Hepatocyte (in vitro differentiated cells): ENCODE results near the gene TTC39A. TPM values are rescaled to one million over a fixed set of nuclear protein-coding genes. Genes with fewer than 3 reads are reported as not detected.
A peak's percentile ranks its signal among the peaks of the same experiment; 100 is the strongest.

Experiments
- DNase-seq: peaks from one replicate; pipeline ENCODE4 v3.0.0-alpha.2; 2016; ENCODE audit warnings: low spot score
- H2AFZ ChIP-seq: fragments of 200-600 bp; sonication (generic); 2 replicates; pipeline ENCODE4 v1.6.0; 2016; ENCODE audit warnings: antibody characterized with exemption, mild to moderate bottlenecking
- H3K27ac ChIP-seq: fragments of 200-600 bp; sonication (generic); 2 replicates; pipeline ENCODE4 v1.5.1; 2016; ENCODE audit warnings: mild to moderate bottlenecking
- H3K27me3 ChIP-seq: fragments of 200-600 bp; sonication (generic); 2 replicates; pipeline ENCODE4 v1.6.1; 2016
- H3K36me3 ChIP-seq: fragments of 200-600 bp; sonication (generic); replicated peaks from 2 replicates; pipeline ENCODE4 v1.5.1; 2016; ENCODE audit warnings: low read depth; ENCODE audit not compliant: insufficient read depth
- H3K4me1 ChIP-seq: fragments of 200-600 bp; sonication (generic); 2 replicates; pipeline ENCODE4 v1.5.1; 2016; ENCODE audit warnings: mild to moderate bottlenecking, moderate library complexity; ENCODE audit not compliant: insufficient read depth
- H3K4me2 ChIP-seq: fragments of 200-600 bp; sonication (generic); 2 replicates; pipeline ENCODE4 v1.6.0; 2016
- H3K4me3 ChIP-seq: fragments of 200-600 bp; sonication (generic); 2 replicates; pipeline ENCODE4 v1.5.1; 2016; ENCODE audit warnings: mild to moderate bottlenecking
- H3K79me2 ChIP-seq: fragments of 200-600 bp; sonication (generic); 2 replicates; pipeline ENCODE4 v1.6.0; 2017; ENCODE audit warnings: mild to moderate bottlenecking
- H3K9me2 ChIP-seq: fragments of 200-600 bp; sonication (generic); replicated peaks from 2 replicates; pipeline ENCODE4 v1.6.0; 2017; ENCODE audit warnings: mild to moderate bottlenecking; ENCODE audit not compliant: insufficient read depth
- H3K9me3 ChIP-seq: fragments of 200-600 bp; sonication (generic); 2 replicates; pipeline ENCODE4 v1.5.1; 2016; ENCODE audit warnings: low read depth, mild to moderate bottlenecking
- H4K20me1 ChIP-seq: fragments of 200-600 bp; sonication (generic); 2 replicates; pipeline ENCODE4 v1.6.0; 2016; ENCODE audit warnings: mild to moderate bottlenecking; ENCODE audit not compliant: insufficient read depth, poor library complexity, severe bottlenecking
- CTCF ChIP-seq: fragments of 200-600 bp; sonication (generic); IDR thresholded peaks from 2 replicates; pipeline ENCODE4 v1.5.1; 2016; ENCODE audit warnings: antibody characterized with exemption, mild to moderate bottlenecking; ENCODE audit not compliant: poor library complexity
- EZH2 ChIP-seq: fragments of 200-600 bp; sonication (generic); IDR thresholded peaks from 2 replicates; pipeline ENCODE4 v1.6.1; 2016; ENCODE audit warnings: antibody characterized with exemption, mild to moderate bottlenecking, borderline replicate concordance
- EZH2phosphoT487 ChIP-seq: fragments of 200-600 bp; sonication (generic); IDR thresholded peaks from one replicate; pipeline ENCODE4 v1.6.1; 2018; ENCODE audit warnings: antibody characterized with exemption, mild to moderate bottlenecking, low read depth, moderate library complexity; ENCODE audit not compliant: unreplicated experiment, severe bottlenecking
- WGBS: methylation state at CpG from one replicate; pipeline ENCODE4 v1.1.6; 2016; ENCODE audit warnings: low lambda C conversion rate; ENCODE audit errors: missing lambda C conversion rate; 5-methylcytosine and 5-hydroxymethylcytosine counted together
- polyA plus RNA-seq: library from polyadenylated mRNA; unstranded; fragments of >200 nt; fragmentation: Nextera tagmentation; extraction: Ambion mirVana; gene quantifications from 2 replicates; pipeline ENCODE4 v1.2.1, GENCODE V29; 2016
- total RNA-seq: library from RNA; depleted of rRNA; stranded (reverse); fragments of >200 nt; gene quantifications from 2 replicates; pipeline ENCODE4 v1.2.3, GENCODE V29; 2014

The TTC39A gene
- total and polyA plus RNA-seq, 2 experiments from 2014 or later, result 20.5 to 35.1 TPM

- 98% methylated on average over 11 of the region's 11 CpGs for WGBS
- no peak for TF ChIP-seq EZH2
- TF ChIP-seq CTCF, result no peak
- TF ChIP-seq EZH2phosphoT487, result no peak
These were observed 31.0 kb downstream of the TTC39A start for GRCh38 chr1:51299185-51299885.

GRCh38 chr1:51298322-51298705 is 32.0 kb downstream of the TTC39A start:
- Histone ChIP-seq H2AFZ (no peak overlapping the region), H3K79me2 (no peaks in the 10 kb centered on the region), H3K36me3 (no peaks in the 10 kb centered on the region), H3K27me3 (no peaks in the 10 kb centered on the region), H3K4me3 (no peak overlapping the region), H4K20me1 (no peaks in the 10 kb centered on the region), H3K9me2 (no peaks in the 10 kb centered on the region), H3K4me1 (peaks cover 3% of the 10 kb centered on the region), H3K9me3 (no peaks in the 10 kb centered on the region), H3K27ac (no peak overlapping the region), H3K4me2 (no peak overlapping the region)
- 94% methylated on average over 4 of the region's 4 CpGs for WGBS
- TF ChIP-seq CTCF, result no peak
- TF ChIP-seq EZH2phosphoT487, result no peak
- TF ChIP-seq EZH2, result no peak
- no peak for DNase-seq

More at GRCh38 chr1:51299185-51299885, 31.0 kb downstream of the TTC39A start:
- Histone ChIP-seq H3K79me2 (no peaks in the 10 kb centered on the region), H3K4me1 (peaks cover 3% of the 10 kb centered on the region), H3K9me2 (no peaks in the 10 kb centered on the region), H3K4me2 (no peak overlapping the region), H3K27me3 (no peaks in the 10 kb centered on the region), H3K27ac (no peak overlapping the region), H3K9me3 (no peaks in the 10 kb centered on the region), H3K4me3 (no peak overlapping the region), H4K20me1 (no peaks in the 10 kb centered on the region), H3K36me3 (no peaks in the 10 kb centered on the region), H2AFZ (no peak overlapping the region)
- DNase-seq, result no peak

- TF ChIP-seq CTCF, result no peak
- TF ChIP-seq EZH2phosphoT487, result no peak
- TF ChIP-seq EZH2, result no peak
- H2AFZ ChIP-seq, result peak overlapping the region; percentile 41
These were observed 32.7 kb downstream of the TTC39A start for GRCh38 chr1:51297401-51298321.

More at GRCh38 chr1:51297401-51298321, 32.7 kb downstream of the TTC39A start:
- H3K9me2 ChIP-seq, result no peaks in the 10 kb centered on the region
- peak overlapping the region; percentile 71 for H3K4me2 ChIP-seq
- no peaks in the 10 kb centered on the region for H3K36me3 ChIP-seq
- 87% methylated on average over 21 of the region's 25 CpGs for WGBS
- H3K27ac ChIP-seq, result no peak overlapping the region
- H3K79me2 ChIP-seq, result no peaks in the 10 kb centered on the region
- H3K4me1 ChIP-seq, result peaks cover 3% of the 10 kb centered on the region
- H4K20me1 ChIP-seq, result no peaks in the 10 kb centered on the region
- H3K9me3 ChIP-seq, result no peaks in the 10 kb centered on the region
- DNase-seq, result no peak
- H3K4me3 ChIP-seq, result no peak overlapping the region
- no peaks in the 10 kb centered on the region for H3K27me3 ChIP-seq
